ENCODE measurements around the gene SLC2A2.

Gene SLC2A2

DNA sequence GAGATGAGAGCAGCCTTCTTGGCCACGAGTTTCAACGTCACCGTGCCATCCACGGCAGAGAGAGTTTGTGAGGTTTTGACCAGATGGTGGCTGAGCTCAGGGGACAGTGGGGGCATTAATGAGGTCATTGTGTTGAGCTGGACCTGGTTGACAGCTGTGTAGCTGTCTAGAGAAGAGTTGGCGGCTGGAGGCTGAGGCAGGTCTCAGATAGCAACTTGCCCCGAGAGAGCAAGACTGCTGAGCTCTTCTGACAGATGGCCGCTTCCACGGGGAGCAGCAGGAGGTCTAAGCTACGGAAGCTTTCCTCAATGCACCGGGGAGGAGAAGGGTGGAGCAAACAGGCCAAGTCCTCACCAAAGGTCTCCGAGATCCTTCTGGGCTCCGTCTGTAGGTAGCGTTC is 73.3 kb downstream of the SLC2A2 start:
- TF ChIP-seq, protein P1, sequence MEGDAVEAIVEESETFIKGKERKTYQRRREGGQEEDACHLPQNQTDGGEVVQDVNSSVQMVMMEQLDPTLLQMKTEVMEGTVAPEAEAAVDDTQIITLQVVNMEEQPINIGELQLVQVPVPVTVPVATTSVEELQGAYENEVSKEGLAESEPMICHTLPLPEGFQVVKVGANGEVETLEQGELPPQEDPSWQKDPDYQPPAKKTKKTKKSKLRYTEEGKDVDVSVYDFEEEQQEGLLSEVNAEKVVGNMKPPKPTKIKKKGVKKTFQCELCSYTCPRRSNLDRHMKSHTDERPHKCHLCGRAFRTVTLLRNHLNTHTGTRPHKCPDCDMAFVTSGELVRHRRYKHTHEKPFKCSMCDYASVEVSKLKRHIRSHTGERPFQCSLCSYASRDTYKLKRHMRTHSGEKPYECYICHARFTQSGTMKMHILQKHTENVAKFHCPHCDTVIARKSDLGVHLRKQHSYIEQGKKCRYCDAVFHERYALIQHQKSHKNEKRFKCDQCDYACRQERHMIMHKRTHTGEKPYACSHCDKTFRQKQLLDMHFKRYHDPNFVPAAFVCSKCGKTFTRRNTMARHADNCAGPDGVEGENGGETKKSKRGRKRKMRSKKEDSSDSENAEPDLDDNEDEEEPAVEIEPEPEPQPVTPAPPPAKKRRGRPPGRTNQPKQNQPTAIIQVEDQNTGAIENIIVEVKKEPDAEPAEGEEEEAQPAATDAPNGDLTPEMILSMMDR (IDR thresholded peaks at IDR 0.05; ENCODE audit: borderline replicate concordance, control extremely low read depth, extremely low read depth, insufficient read depth, missing control alignments) = no peak
- no peak for DNase-seq (ENCODE audit: low spot score)
- in situ Hi-C loops (cut with MboI; ENCODE audit: low sequenced_read_pairs, unreplicated experiment) = no loop called here

DNA sequence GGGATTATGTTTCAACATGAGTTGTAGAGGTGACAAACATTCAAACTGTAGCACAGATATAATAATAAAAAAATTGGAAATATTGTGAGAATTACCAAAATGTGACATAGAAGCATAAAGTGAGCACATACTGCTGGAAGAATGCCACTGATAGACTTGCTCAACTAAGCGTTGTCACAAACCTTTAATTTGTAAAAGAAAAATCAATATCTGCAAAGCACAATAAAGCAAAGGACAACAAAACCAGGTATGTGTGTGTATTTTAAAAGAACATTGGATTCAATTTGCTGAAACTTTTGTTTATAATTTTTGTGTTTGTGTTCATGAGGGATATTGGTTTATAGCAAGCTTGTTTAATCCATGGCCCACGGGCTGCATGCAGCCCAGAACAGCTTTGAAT is 77.3 kb downstream of the SLC2A2 start:
- TF ChIP-seq, protein P1 (IDR thresholded peaks at IDR 0.05; ENCODE audit: borderline replicate concordance, control extremely low read depth, extremely low read depth, insufficient read depth, missing control alignments) = no peak
- DNase-seq (ENCODE audit: low spot score) = no peak

DNA sequence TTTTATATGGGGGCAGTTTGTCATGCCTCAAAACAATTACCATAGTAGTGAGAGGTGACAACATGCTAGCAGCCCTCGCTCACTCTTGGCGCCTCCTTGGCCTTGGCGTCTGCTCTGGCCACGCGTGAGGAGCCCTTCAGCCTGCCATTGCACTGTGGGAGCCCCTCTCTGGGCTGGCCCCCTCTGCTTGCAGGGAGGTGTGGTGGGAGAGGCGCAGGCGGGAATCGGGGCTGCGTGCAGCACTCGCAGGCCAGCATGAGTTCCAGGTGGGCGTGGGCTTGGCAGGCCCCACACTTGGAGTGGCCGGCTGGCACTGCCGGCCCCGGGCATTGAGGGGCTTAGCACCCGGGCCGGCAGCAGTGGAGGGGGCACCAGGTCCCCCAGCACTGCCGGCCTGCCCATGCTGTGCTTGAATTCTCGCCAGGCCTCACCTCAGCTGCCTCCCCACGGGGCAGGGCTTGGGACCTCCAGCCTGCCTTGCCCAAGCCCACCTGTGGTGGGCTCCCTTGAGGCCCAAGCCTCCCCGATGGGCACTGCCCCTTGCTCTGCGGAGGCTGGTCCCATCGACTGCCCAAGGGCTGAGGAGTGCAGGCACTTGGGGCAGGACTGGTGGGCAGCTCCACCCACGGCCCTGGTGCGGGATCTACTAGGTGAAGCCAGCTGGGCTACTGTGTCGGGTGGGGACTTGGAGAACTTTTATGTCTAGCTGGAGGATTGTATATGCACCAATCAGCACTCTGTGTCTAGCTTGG is 79.3 kb downstream of the SLC2A2 start:
- in situ Hi-C loops (cut with MboI; ENCODE audit: low sequenced_read_pairs, unreplicated experiment) = no loop called here
- TF ChIP-seq, protein P1 (IDR thresholded peaks at IDR 0.05; ENCODE audit: borderline replicate concordance, control extremely low read depth, extremely low read depth, insufficient read depth, missing control alignments) = no peak

More for the DNA sequence above, 77.3 kb downstream of the SLC2A2 start:
- in situ Hi-C loops (cut with MboI; ENCODE audit: low sequenced_read_pairs, unreplicated experiment) = no loop called here

More for the DNA sequence above, 79.3 kb downstream of the SLC2A2 start:
- DNase-seq (ENCODE audit: low spot score) = no peak

Data from GM13976 (cell line).